B cell (primary cell): ENCODE results near the gene RHPN2. TPM values are rescaled to one million over a fixed set of nuclear protein-coding genes. Genes with fewer than 3 reads are reported as not detected.

Experiments used
- ATAC-seq: fragments of 200-7000 bp; cut with Tn5 transposase; one replicate; pipeline ENCODE4 v1.10.0; 2021; ENCODE audit warnings: low read depth, mild to moderate bottlenecking, moderate number of reproducible peaks, moderate library complexity
- CTCF ChIA-PET: fragments of 350-600 bp; sonication (Branson Sonifier 250); formaldehyde crosslinking; loops from one replicate; lab custom pipeline; 2021; ENCODE audit warnings: antibody characterized with exemption, inconsistent platforms; lab: Charles Lee
- POLR2A ChIA-PET: fragments of 350-600 bp; sonication (Branson Sonifier 250); formaldehyde crosslinking; loops from one replicate; lab custom pipeline; 2021; ENCODE audit warnings: antibody characterized with exemption; lab: Charles Lee
- DNase-seq: peaks from one replicate; pipeline ENCODE4 v3.0.0; 2013
- H2AFZ ChIP-seq: 2 replicates; pipeline ENCODE4 v1.6.1; 2012; ENCODE audit warnings: mild to moderate bottlenecking, low read depth, low read length; ENCODE audit not compliant: insufficient read depth, poor library complexity, severe bottlenecking
- H3K27ac ChIP-seq, 2 donors: 1 replicate in 1 of 2; 2 replicates in 1 of 2; pipeline ENCODE4 v1.5.1; 2012 to 2013; ENCODE audit warnings: low read length in 2 of 2, mild to moderate bottlenecking in 2 of 2, moderate library complexity in 1 of 2
- H3K27me3 ChIP-seq, 4 experiments: fragments of 200-600 bp in 1 of 4; sonication (generic) in 1 of 4; replicated peaks in 1 of 4; 1 replicate in 2 of 4; 2 replicates in 2 of 4; pipeline versions ENCODE4 v1.6.1 to v1.7.0; 2013 to 2016; ENCODE audit warnings: low read length in 3 of 4, mild to moderate bottlenecking in 2 of 4, mixed read lengths in 1 of 4, moderate library complexity in 1 of 4; ENCODE audit not compliant: insufficient read depth in 4 of 4, control insufficient read depth in 3 of 4; ENCODE audit errors: control extremely low read depth in 1 of 4
- H3K36me3 ChIP-seq, 2 experiments: replicated peaks in 1 of 2; 1 replicate in 1 of 2; 2 replicates in 1 of 2; pipeline versions ENCODE4 v1.6.1 to v1.7.1; 2013; ENCODE audit warnings: low read length in 1 of 2; ENCODE audit not compliant: insufficient read depth in 2 of 2, control insufficient read depth in 1 of 2; ENCODE audit errors: control extremely low read depth in 1 of 2, extremely low read depth in 1 of 2
- H3K4me1 ChIP-seq, 2 donors: fragments of 200-600 bp in 1 of 2; sonication (generic) in 1 of 2; 1 replicate in 1 of 2; 2 replicates in 1 of 2; pipeline versions ENCODE4 v1.5.1 to v1.6.1; 2013 to 2017; ENCODE audit warnings: low read length in 2 of 2; ENCODE audit not compliant: control insufficient read depth in 2 of 2, insufficient read depth in 2 of 2
- H3K4me2 ChIP-seq: replicated peaks from 2 replicates; pipeline ENCODE3; 2012; ENCODE audit warnings: mild to moderate bottlenecking, low read depth, low read length; ENCODE audit not compliant: poor library complexity, severe bottlenecking
- H3K4me3 ChIP-seq, 5 experiments: fragments of 200-600 bp in 1 of 5; sonication (generic) in 1 of 5; 1 replicate in 3 of 5; 2 replicates in 2 of 5; pipeline versions ENCODE4 v1.5.1 to v1.7.0; 2011 to 2016; ENCODE audit warnings: low read length in 4 of 5, mild to moderate bottlenecking in 4 of 5, low read depth in 2 of 5, control low read depth in 1 of 5, moderate library complexity in 1 of 5; ENCODE audit not compliant: insufficient read depth in 1 of 5; ENCODE audit errors: control extremely low read depth in 1 of 5, extremely low read depth in 1 of 5
- H3K79me2 ChIP-seq: fragments of 200-600 bp; sonication (generic); one replicate; pipeline ENCODE4 v1.6.0; 2016; ENCODE audit warnings: low read length; ENCODE audit not compliant: control insufficient read depth, insufficient read depth
- H3K9ac ChIP-seq: fragments of 200-600 bp; sonication (generic); 2 replicates; pipeline ENCODE4 v1.6.1; 2017; ENCODE audit warnings: mild to moderate bottlenecking, low read length, moderate library complexity
- H3K9me3 ChIP-seq, 3 donors: one replicate each; pipeline versions ENCODE4 v1.6.1 to v1.7.1; 2013; ENCODE audit warnings: low read length in 2 of 3; ENCODE audit not compliant: control insufficient read depth in 2 of 3, insufficient read depth in 1 of 3; ENCODE audit errors: control extremely low read depth in 1 of 3
- H4K20me1 ChIP-seq: 2 replicates; pipeline ENCODE4 v1.6.0; 2012; ENCODE audit warnings: mild to moderate bottlenecking, low read length; ENCODE audit not compliant: insufficient read depth, control insufficient read depth, poor library complexity, severe bottlenecking
- H3K27ac Mint-ChIP-seq: one replicate; pipeline ENCODE4 v1.8.0; 2021; ENCODE audit warnings: mixed read lengths
- H3K27me3 Mint-ChIP-seq: one replicate; pipeline ENCODE4 v1.8.0; 2021; ENCODE audit warnings: mixed read lengths
- H3K4me1 Mint-ChIP-seq: one replicate; pipeline ENCODE4 v1.8.0; 2021; ENCODE audit warnings: mixed read lengths
- H3K4me3 Mint-ChIP-seq: one replicate; pipeline ENCODE4 v1.8.0; 2021; ENCODE audit warnings: mixed read lengths
- H3K9me3 Mint-ChIP-seq: one replicate; pipeline ENCODE4 v1.8.0; 2022; ENCODE audit warnings: mixed read lengths; ENCODE audit not compliant: insufficient read depth
- EZH2 ChIP-seq: IDR thresholded peaks from 2 replicates; pipeline ENCODE4 v1.6.1; 2012; ENCODE audit warnings: borderline replicate concordance, low read depth, mild to moderate bottlenecking, moderate library complexity, low read length; ENCODE audit not compliant: insufficient read depth, poor library complexity, severe bottlenecking
- WGBS: methylation state at CpG from one replicate; pipeline ENCODE4 v1.1.5; 2013; ENCODE audit warnings: missing lambda C conversion rate; ENCODE audit not compliant: insufficient coverage; 5-methylcytosine and 5-hydroxymethylcytosine counted together
- intact Hi-C: fragments of 100-400 bp; cut with micrococcal nuclease; formaldehyde crosslinking; loops from one replicate; pipeline ENCODE4 v1.10.0; 2022
- polyA plus RNA-seq: library from polyadenylated mRNA; depleted of rRNA; stranded (reverse); fragments of >200 nt; gene quantifications from 2 replicates; pipeline ENCODE4 v1.2.3, GENCODE V29; 2012
- total RNA-seq, 2 donors: library from RNA; stranded (reverse); fragments of 120-200 nt in 1 of 2; gene quantifications; 1 replicate in 1 of 2; 2 replicates in 1 of 2; pipeline versions ENCODE4 v1.2.3 to v1.2.4, GENCODE V29; 2013 to 2022
- TF ChIP-seq, protein P1 (sequence below): fragments of 200-600 bp; IDR thresholded peaks from one replicate; pipeline ENCODE4 v1.8.0; 2022; ENCODE audit warnings: antibody characterized with exemption, mild to moderate bottlenecking

The RHPN2 gene
- total and polyA plus RNA-seq, 2 donors (not counting 1 experiment from before 2014, with no cell fraction given) = 4.9 to 5.5 TPM

DNA sequence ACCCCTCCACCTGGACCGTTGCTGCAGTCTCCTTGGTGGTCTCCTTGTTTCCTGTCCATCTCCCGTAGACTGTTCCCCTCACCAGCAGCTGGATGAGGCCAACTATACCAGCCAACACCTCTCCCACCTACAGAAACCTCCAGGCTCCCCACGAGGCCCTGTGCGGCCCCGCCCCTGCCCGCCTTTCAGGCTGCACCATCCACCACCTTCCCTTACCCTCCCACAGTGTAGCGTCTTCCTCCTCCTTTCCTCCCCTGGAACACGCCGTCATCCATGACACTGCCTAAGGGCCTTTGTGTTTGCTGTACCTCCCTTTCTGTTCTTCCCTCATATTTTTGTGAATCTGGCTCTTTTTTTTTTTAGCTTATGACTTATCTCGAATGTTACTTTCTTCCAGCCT is 43.5 kb upstream of the RHPN2 start:
- Histone ChIP-seq H3K27me3 (no peaks in the 10 kb centered on the region), H3K4me1 (no peaks in the 10 kb centered on the region), H3K9me3 (no peaks in the 10 kb centered on the region), H3K79me2 (no peaks in the 10 kb centered on the region), H4K20me1 (no peaks in the 10 kb centered on the region), H2AFZ (no peak overlapping the region), H3K4me3 (no peak overlapping the region), H3K36me3 (peaks cover 0 to 59% of the 10 kb centered on the region in 2 experiments), H3K27ac (no peak overlapping the region), H3K4me2 (no peak overlapping the region), H3K9ac (no peak overlapping the region)
- over 99% methylated on average over 10 of the region's 10 CpGs for WGBS
- ChIA-PET POLR2A (no interaction called here), CTCF (no interaction called here)
- ATAC-seq = no peak
- Mint-ChIP-seq H3K9me3 (no peaks in the 10 kb centered on the region), H3K27me3 (no peaks in the 10 kb centered on the region), H3K4me1 (no peaks in the 10 kb centered on the region), H3K27ac (no peak overlapping the region), H3K4me3 (no peak overlapping the region)
- DNase-seq = no peak
- intact Hi-C loops = no loop called here
- no peak for TF ChIP-seq EZH2

DNA sequence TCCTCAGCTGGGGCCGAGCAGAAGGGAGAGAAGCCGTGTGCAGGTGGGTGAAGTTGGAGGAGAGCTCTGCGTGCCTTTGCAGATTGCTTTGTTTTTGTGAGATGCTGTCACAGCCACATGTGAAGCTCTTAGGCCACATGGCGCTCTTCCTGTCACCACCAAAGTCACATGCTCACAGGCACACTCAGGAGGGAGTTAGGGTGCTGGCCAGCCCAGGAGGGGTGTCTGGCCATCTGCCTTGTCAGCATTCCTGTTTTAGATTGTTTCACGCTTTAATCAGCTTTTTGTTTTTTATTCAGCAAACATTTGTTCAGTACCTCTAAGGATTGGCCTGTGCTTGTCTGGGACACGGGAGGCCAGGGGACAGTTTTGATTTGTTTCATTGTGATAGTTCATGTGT is 38.2 kb upstream of the RHPN2 start:
- Histone ChIP-seq H3K4me1 (no peaks in the 10 kb centered on the region), H3K4me2 (no peak overlapping the region), H3K79me2 (no peaks in the 10 kb centered on the region), H2AFZ (no peak overlapping the region), H4K20me1 (no peaks in the 10 kb centered on the region), H3K36me3 (peaks cover 0 to 45% of the 10 kb centered on the region in 2 experiments), H3K27ac (no peak overlapping the region), H3K9ac (no peak overlapping the region), H3K4me3 (no peak overlapping the region), H3K27me3 (no peaks in the 10 kb centered on the region), H3K9me3 (no peaks in the 10 kb centered on the region)
- TF ChIP-seq EZH2 = no peak
- TF ChIP-seq, protein P1, sequence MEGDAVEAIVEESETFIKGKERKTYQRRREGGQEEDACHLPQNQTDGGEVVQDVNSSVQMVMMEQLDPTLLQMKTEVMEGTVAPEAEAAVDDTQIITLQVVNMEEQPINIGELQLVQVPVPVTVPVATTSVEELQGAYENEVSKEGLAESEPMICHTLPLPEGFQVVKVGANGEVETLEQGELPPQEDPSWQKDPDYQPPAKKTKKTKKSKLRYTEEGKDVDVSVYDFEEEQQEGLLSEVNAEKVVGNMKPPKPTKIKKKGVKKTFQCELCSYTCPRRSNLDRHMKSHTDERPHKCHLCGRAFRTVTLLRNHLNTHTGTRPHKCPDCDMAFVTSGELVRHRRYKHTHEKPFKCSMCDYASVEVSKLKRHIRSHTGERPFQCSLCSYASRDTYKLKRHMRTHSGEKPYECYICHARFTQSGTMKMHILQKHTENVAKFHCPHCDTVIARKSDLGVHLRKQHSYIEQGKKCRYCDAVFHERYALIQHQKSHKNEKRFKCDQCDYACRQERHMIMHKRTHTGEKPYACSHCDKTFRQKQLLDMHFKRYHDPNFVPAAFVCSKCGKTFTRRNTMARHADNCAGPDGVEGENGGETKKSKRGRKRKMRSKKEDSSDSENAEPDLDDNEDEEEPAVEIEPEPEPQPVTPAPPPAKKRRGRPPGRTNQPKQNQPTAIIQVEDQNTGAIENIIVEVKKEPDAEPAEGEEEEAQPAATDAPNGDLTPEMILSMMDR = no peak
- no peak overlapping the region for H3K27ac Mint-ChIP-seq
- POLR2A ChIA-PET = no interaction called here
- 97% methylated on average over 3 of the region's 6 CpGs for WGBS
- H3K27me3 Mint-ChIP-seq = no peaks in the 10 kb centered on the region
- intact Hi-C loops = no loop called here
- no peak overlapping the region for H3K4me3 Mint-ChIP-seq
- ATAC-seq (no peak), DNase-seq (no peak)
- CTCF ChIA-PET = interaction anchor here (0.6 to 1.1 kb wide), 2 partner anchors 9 to 81 kb away, joined by 3 read pairs; no protein-coding TSS in a partner anchor
- no peaks in the 10 kb centered on the region for H3K4me1 Mint-ChIP-seq
- H3K9me3 Mint-ChIP-seq = no peaks in the 10 kb centered on the region
